Measurements from ENCODE around the gene RTP5.

GRCh38 chr2:241910604-241911520, 41.3 kb downstream of the RTP5 start:
- TF ChIP-seq POLR2A (IDR thresholded peaks at IDR 0.05) (no peak), POLR2AphosphoS5 (IDR thresholded peaks at IDR 0.05) (no peak), CTCF (IDR thresholded peaks at IDR 0.05) (no peak)
